GM12864 (cell line): ENCODE results near the gene NELFCD.

Experiments used
- DNase-seq: peaks from one replicate; pipeline ENCODE4 v3.0.0-alpha.2; 2011; ENCODE audit warnings: low read depth
- H3K4me3 ChIP-seq: 2 replicates; pipeline ENCODE4 v1.5.1; 2011; ENCODE audit warnings: mild to moderate bottlenecking, low read depth, low read length, control low read depth
- TF ChIP-seq, protein P1 (sequence below): IDR thresholded peaks from 2 replicates; pipeline ENCODE4 v1.5.1; 2011; ENCODE audit warnings: low read depth, mild to moderate bottlenecking, moderate library complexity, low read length, control low read depth, inconsistent platforms; ENCODE audit errors: missing control alignments

Gene NELFCD

DNA sequence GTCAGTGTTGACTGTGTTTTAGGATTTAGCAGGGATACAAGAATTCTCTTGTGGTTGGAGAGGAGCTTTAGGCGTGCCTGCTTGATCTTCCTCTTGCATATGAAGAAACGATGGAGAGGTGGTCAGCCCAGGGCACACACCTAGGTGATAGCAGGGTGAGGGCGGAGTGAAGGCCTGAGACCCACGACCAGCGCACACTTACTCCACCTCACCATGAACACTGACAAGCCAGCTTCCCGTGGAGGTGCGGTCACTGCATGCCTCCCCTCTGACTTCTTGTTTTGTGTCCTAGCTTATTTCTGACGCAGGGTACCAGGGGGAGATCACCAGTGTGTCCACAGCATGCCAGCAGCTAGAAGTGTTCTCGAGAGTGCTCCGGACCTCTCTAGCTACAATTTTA lies 8.1 kb downstream of the NELFCD start:
- no peak for DNase-seq
- no peak overlapping the region for H3K4me3 ChIP-seq
- TF ChIP-seq, protein P1, sequence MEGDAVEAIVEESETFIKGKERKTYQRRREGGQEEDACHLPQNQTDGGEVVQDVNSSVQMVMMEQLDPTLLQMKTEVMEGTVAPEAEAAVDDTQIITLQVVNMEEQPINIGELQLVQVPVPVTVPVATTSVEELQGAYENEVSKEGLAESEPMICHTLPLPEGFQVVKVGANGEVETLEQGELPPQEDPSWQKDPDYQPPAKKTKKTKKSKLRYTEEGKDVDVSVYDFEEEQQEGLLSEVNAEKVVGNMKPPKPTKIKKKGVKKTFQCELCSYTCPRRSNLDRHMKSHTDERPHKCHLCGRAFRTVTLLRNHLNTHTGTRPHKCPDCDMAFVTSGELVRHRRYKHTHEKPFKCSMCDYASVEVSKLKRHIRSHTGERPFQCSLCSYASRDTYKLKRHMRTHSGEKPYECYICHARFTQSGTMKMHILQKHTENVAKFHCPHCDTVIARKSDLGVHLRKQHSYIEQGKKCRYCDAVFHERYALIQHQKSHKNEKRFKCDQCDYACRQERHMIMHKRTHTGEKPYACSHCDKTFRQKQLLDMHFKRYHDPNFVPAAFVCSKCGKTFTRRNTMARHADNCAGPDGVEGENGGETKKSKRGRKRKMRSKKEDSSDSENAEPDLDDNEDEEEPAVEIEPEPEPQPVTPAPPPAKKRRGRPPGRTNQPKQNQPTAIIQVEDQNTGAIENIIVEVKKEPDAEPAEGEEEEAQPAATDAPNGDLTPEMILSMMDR, result no peak

DNA sequence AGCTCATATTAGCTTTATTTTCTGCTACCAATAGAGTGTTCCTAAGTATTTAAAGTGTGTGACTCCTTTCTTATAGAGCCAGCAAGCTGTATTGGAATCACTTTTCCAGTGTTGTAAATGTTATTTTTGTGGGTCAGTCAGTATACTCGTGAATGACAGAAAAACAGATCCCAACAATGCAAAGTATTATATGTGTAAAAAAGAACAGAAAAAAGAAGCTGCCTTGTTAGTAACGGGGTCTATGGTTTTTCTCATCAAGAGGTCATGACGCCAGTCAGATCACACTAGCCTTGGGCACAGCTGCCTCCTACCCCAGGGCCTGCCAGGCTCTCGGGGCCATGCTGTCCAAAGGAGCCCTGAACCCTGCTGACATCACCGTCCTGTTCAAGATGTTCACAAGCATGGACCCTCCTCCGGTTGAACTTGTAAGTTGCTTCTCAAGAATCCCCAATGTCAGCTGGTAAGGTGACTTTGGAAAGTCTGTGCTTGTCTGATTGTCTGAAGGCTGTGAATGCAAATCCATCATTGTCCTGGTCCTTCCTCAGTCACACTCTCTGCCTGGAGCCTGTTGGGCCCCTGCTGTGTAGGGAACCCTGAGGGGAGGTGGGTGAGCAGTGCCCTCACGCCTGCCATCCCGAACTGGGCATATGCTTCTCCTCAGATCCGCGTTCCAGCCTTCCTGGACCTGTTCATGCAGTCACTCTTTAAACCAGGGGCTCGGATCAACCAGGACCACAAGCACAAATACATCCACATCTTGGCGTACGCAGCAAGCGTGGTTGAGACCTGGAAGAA lies 9.8 kb downstream of the NELFCD start:
- H3K4me3 ChIP-seq, result no peak overlapping the region
- TF ChIP-seq, protein P1, result no peak
- no peak for DNase-seq

DNA sequence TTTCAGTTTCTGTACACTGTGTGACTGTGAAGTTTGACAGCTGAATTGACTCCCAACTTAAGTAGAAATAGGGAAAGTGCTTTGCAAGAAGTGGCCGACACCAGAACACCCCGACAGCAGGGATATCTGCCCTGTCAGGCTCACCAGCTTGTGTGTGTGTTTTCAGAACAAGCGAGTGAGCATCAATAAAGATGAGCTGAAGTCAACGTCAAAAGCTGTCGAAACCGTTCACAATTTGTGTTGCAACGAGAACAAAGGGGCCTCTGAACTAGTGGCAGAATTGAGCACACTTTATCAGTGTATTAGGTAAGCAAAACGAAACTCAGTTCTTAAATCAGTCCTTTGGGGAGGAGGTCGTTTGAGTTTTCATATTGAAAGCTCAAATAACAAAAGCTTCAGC lies 10.7 kb downstream of the NELFCD start:
- no peak for DNase-seq
- no peak overlapping the region for H3K4me3 ChIP-seq
- TF ChIP-seq, protein P1, result no peak

DNA sequence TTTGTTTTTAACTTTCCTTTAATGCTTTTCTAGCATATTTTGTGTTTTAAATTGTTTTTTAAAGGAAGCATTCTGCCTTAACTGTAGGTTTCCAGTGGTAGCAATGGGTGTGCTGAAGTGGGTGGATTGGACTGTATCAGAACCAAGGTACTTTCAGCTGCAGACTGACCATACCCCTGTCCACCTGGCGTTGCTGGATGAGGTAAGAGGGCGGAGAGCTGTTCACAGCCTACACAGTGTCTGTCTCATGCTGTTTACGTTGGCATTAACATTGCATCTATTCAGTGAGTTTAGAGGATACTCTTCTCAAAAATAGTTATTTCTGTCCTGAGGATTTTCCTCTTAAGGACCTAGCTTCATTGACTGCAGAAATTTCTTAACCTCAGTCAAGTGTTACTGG lies 11.9 kb downstream of the NELFCD start:
- H3K4me3 ChIP-seq, result no peak overlapping the region
- no peak for DNase-seq
- TF ChIP-seq, protein P1, result no peak

DNA sequence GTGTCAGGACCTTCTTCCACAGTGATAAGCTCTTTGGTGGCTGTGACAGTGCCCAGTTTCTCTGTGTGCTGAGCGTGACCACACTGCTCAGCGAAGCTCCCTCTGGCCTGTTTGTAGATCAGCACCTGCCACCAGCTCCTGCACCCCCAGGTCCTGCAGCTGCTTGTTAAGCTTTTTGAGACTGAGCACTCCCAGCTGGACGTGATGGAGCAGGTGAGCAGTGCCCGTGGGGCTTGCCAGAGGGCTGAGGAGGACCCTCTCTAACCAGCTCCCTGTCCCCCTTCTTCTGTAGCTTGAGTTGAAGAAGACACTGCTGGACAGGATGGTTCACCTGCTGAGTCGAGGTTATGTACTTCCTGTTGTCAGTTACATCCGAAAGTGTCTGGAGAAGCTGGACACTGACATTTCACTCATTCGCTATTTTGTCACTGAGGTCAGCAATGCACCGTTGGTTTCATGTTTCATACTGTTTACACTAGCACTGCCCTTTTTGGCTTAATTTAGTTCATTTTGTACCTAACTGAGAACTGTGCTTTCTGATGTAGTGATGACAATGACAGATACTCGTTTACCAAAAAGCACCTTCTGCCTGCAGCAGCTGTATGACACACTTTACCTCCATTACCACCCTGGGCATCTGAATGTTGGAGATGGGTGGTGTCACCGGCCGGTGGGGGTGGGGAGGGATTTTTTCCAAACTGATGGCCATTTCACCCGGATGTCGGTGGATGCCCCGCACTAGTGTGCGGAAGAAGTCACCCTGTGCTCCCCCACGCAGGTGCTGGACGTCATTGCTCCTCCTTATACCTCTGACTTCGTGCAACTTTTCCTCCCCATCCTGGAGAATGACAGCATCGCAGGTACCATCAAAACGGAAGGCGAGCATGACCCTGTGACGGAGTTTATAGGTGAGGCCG lies 12.5 kb downstream of the NELFCD start:
- no peak overlapping the region for H3K4me3 ChIP-seq
- TF ChIP-seq, protein P1, result no peak
- no peak for DNase-seq

DNA sequence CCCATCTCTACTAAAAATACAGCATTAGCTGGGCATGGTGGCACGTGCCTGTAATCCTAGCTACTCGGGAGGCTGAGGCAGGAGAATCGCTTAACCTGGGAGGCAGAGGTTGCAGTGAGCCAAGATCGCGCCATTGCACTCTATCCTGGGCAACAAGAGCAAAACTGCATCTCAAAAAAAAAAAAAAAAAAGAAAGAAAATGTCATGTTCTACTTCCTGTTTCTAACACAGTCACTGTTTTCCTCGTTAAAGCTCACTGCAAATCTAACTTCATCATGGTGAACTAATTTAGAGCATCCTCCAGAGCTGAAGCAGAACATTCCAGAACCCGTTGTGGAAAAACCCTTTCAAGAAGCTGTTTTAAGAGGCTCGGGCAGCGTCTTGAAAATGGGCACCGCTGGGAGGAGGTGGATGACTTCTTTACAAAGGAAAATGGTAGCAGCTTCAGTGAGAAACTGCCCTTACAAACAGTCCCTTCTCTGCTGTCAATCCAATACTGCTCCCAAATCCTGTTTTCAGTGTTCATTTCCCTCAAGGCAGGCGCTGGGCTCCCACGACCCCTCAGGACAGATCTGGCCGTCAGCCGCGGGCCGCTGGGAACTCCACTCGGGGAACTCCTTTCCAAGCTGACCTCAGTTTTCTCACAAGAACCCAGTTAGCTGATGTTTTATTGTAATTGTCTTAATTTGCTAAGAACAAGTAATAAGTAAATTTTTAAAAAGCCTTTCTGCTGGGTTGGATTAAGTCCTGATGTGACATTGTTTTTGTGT lies 13.5 kb downstream of the NELFCD start:
- TF ChIP-seq, protein P1, result no peak
- DNase-seq, result no peak
- no peak overlapping the region for H3K4me3 ChIP-seq
